ENCODE measurements around the gene C1orf21. TPM values are rescaled to one million over a fixed set of nuclear protein-coding genes. Genes with fewer than 3 reads are reported as not detected.

C1orf21 gene
- polyA plus RNA-seq, 3 donors = 0.23 to 1.1 (median 0.28) TPM

DNA sequence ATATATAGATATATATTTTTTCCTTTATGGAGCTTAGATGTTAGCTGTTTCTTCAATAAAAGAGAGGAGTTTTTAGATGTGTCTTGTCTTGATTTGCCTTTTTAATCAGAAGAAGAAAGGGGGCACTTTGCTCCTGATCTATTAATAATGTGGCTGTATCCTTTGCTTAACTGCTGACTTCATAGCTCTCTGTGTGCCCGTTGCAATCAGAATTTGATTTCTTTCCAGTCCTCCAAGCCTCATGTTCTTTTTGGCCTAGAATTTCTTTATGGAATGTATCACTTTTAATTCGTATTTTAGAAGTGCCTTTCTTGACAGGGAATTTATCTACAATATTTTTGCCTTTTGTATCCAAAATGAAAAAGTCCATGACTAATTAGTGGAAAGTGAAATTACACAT, 85.3 kb downstream of the C1orf21 start:
- Histone ChIP-seq H3K9ac (ENCODE audit: insufficient read depth, low read length, poor library complexity, severe bottlenecking) (no peak overlapping the region), H3K79me2 (ENCODE audit: insufficient read depth, low read length) (no peaks in the 10 kb centered on the region), H3K4me2 (replicated peaks; ENCODE audit: extremely low read depth, low read length, poor library complexity, severe bottlenecking) (no peak overlapping the region), H4K20me1 (ENCODE audit: insufficient read depth, low read length) (no peaks in the 10 kb centered on the region), H2AFZ (ENCODE audit: insufficient read depth, low read depth, low read length, poor library complexity, severe bottlenecking) (no peak overlapping the region), H3K36me3 (replicated peaks in 1 of 2; ENCODE audit: control insufficient read depth in 1 of 2, insufficient read depth in 2 of 2, low read length in 2 of 2) (no peaks in the 10 kb centered on the region), H3K27ac (ENCODE audit: low read depth in 1 of 2, low read length in 2 of 2) (no peak overlapping the region), H3K4me1 (ENCODE audit: control insufficient read depth in 1 of 2, insufficient read depth in 2 of 2, low read length in 2 of 2) (no peaks in the 10 kb centered on the region), H3K4me3 (replicated peaks in 1 of 3; ENCODE audit: low read depth in 2 of 3, low read length in 3 of 3) (no peak overlapping the region), H3K9me3 (replicated peaks in 1 of 2; ENCODE audit: control insufficient read depth in 1 of 2, insufficient read depth in 1 of 2, low read length in 2 of 2) (peaks cover 16 to 30% of the 10 kb centered on the region in 2 donors), H3K27me3 (ENCODE audit: control insufficient read depth in 2 of 2, insufficient read depth in 2 of 2, low read length in 2 of 2) (no peaks in the 10 kb centered on the region)
- 100% methylated on average over 1 of the region's 2 CpGs for WGBS (ENCODE audit: insufficient coverage)
- Mint-ChIP-seq H3K9me3 (peaks cover 20 to 39% (median 28%) of the 10 kb centered on the region in 7 donors), H3K36me3 (peaks cover 4 to 6% of the 10 kb centered on the region in 2 donors), H3K4me1 (no peaks in the 10 kb centered on the region), H3K27ac (no peak overlapping the region), H3K4me3 (no peak overlapping the region), H3K27me3 (ENCODE audit: low read depth in 3 of 3) (no peaks in the 10 kb centered on the region)
- no peak for TF ChIP-seq CTCF (IDR thresholded peaks at IDR 0.05)
- no peak for DNase-seq
- intact Hi-C loops (cut with micrococcal nuclease) = no loop called here

GRCh38 chr1:184473176-184473966, 86.5 kb downstream of the C1orf21 start:
- Histone ChIP-seq H3K4me3 (replicated peaks in 1 of 3; ENCODE audit: low read depth in 2 of 3, low read length in 3 of 3) (no peak overlapping the region), H3K9me3 (replicated peaks in 1 of 2; ENCODE audit: control insufficient read depth in 1 of 2, insufficient read depth in 1 of 2, low read length in 2 of 2) (peaks cover 16 to 30% of the 10 kb centered on the region in 2 donors), H2AFZ (ENCODE audit: insufficient read depth, low read depth, low read length, poor library complexity, severe bottlenecking) (no peak overlapping the region), H3K9ac (ENCODE audit: insufficient read depth, low read length, poor library complexity, severe bottlenecking) (no peak overlapping the region), H3K4me2 (replicated peaks; ENCODE audit: extremely low read depth, low read length, poor library complexity, severe bottlenecking) (no peak overlapping the region), H3K36me3 (replicated peaks in 1 of 2; ENCODE audit: control insufficient read depth in 1 of 2, insufficient read depth in 2 of 2, low read length in 2 of 2) (no peaks in the 10 kb centered on the region), H3K4me1 (ENCODE audit: control insufficient read depth in 1 of 2, insufficient read depth in 2 of 2, low read length in 2 of 2) (no peaks in the 10 kb centered on the region), H3K27ac (ENCODE audit: low read depth in 1 of 2, low read length in 2 of 2) (no peak overlapping the region), H3K27me3 (ENCODE audit: control insufficient read depth in 2 of 2, insufficient read depth in 2 of 2, low read length in 2 of 2) (no peaks in the 10 kb centered on the region), H3K79me2 (ENCODE audit: insufficient read depth, low read length) (no peaks in the 10 kb centered on the region), H4K20me1 (ENCODE audit: insufficient read depth, low read length) (no peaks in the 10 kb centered on the region)
- no peak for TF ChIP-seq CTCF (IDR thresholded peaks at IDR 0.05)
- H3K36me3 Mint-ChIP-seq = peaks cover 6 to 8% of the 10 kb centered on the region in 2 donors
- H3K4me1 Mint-ChIP-seq = no peaks in the 10 kb centered on the region
- no peaks in the 10 kb centered on the region for H3K27me3 Mint-ChIP-seq (ENCODE audit: low read depth in 3 of 3)
- no peak for DNase-seq
- 100% methylated on average over 1 of the region's 9 CpGs for WGBS (ENCODE audit: insufficient coverage)
- peaks cover 20 to 41% (median 30%) of the 10 kb centered on the region in 7 donors for H3K9me3 Mint-ChIP-seq
- no peak overlapping the region for H3K4me3 Mint-ChIP-seq
- intact Hi-C loops (cut with micrococcal nuclease) = no loop called here
- H3K27ac Mint-ChIP-seq = no peak overlapping the region
